NAMALWA (cell line): ENCODE data around the gene CHST15.
"Not testable (repeated sequence)": the region's sequence is repeated elsewhere in the genome, so short reads cannot be mapped to it uniquely, and the experiment has no call there.

Experiments
- DNase-seq: peaks from one replicate; pipeline ENCODE4 v3.0.0-alpha.2; 2015; ENCODE audit warnings: low spot score

The CHST15 gene

GRCh38 chr10:124098575-124098974 is 5.2 kb upstream of the CHST15 start:
- DNase-seq: no peak

GRCh38 chr10:124097883-124098282 is 4.5 kb upstream of the CHST15 start:
- no peak for DNase-seq

GRCh38 chr10:124096494-124096893 is 3.1 kb upstream of the CHST15 start:
- no peak for DNase-seq

GRCh38 chr10:124095801-124096200 is 2.4 kb upstream of the CHST15 start:
- not testable (repeated sequence) for DNase-seq

- peak; percentile 52 for DNase-seq
Observed at GRCh38 chr10:124095096-124095495, 1.7 kb upstream of the CHST15 start.

GRCh38 chr10:124094419-124094785 is 1.0 kb upstream of the CHST15 start:
- DNase-seq: no peak

- DNase-seq: peak; percentile 57
Observed at GRCh38 chr10:124093774-124094418, 498 bp upstream of the CHST15 start.

- peak; percentile 73 for DNase-seq
Observed at GRCh38 chr10:124092250-124092859, 1.0 kb downstream of the CHST15 start.

- DNase-seq: no peak
Observed at GRCh38 chr10:124091646-124092249, 1.6 kb downstream of the CHST15 start.

GRCh38 chr10:124090601-124091209 is 2.7 kb downstream of the CHST15 start:
- DNase-seq: no peak

GRCh38 chr10:124089859-124090258 is 3.5 kb downstream of the CHST15 start:
- no peak for DNase-seq

- DNase-seq: no peak
Observed at GRCh38 chr10:124088915-124089314, 4.5 kb downstream of the CHST15 start.

GRCh38 chr10:124087672-124088634 is 5.4 kb downstream of the CHST15 start:
- no peak for DNase-seq

GRCh38 chr10:124086787-124087671 is 6.4 kb downstream of the CHST15 start:
- DNase-seq: peak; percentile 36

GRCh38 chr10:124086097-124086710 is 7.2 kb downstream of the CHST15 start:
- no peak for DNase-seq

- no peak for DNase-seq
Observed at GRCh38 chr10:124085680-124086079, 7.7 kb downstream of the CHST15 start.

- no peak for DNase-seq
Observed at GRCh38 chr10:124084708-124085107, 8.7 kb downstream of the CHST15 start.

- no peak for DNase-seq
Observed at GRCh38 chr10:124083740-124084397, 9.5 kb downstream of the CHST15 start.

- no peak for DNase-seq
Observed at GRCh38 chr10:124083047-124083739, 10.2 kb downstream of the CHST15 start.
